ENCODE measurements around the gene TAS2R31. TPM values are rescaled to one million over a fixed set of nuclear protein-coding genes. Genes with fewer than 3 reads are reported as not detected.
"Not testable (repeated sequence)": the region's sequence is repeated elsewhere in the genome, so short reads cannot be mapped to it uniquely, and the experiment has no call there.

TAS2R31 gene
- total and polyA plus RNA-seq, 2 experiments from 2014 or later: 0.24 to 0.97 TPM

GRCh38 chr12:11055306-11055705 is 24.1 kb upstream of the TAS2R31 start:
- Histone ChIP-seq H3F3A (ENCODE audit: insufficient read depth) (no peaks in the 10 kb centered on the region), H3K4me3 (no peak overlapping the region), H4K20me1 (ENCODE audit: insufficient read depth) (no peaks in the 10 kb centered on the region), H3K9me3 (ENCODE audit: low read depth) (peaks cover 4% of the 10 kb centered on the region), H3K36me3 (ENCODE audit: low read depth) (no peaks in the 10 kb centered on the region), H3K4me1 (ENCODE audit: insufficient read depth) (no peaks in the 10 kb centered on the region), H2AFZ (no peak overlapping the region), H3K9ac (no peak overlapping the region), H3K9me2 (ENCODE audit: insufficient read depth) (no peaks in the 10 kb centered on the region), H3K79me2 (ENCODE audit: insufficient read depth) (no peaks in the 10 kb centered on the region; the same call in 1 of the 2 replicates), H3K27me3 (replicated peaks; ENCODE audit: insufficient read depth) (no peaks in the 10 kb centered on the region), H3K27ac (no peak overlapping the region), H3K4me2 (ENCODE audit: unreplicated experiment) (no peak overlapping the region)
- no peak for TF ChIP-seq EZH2phosphoT487 (IDR thresholded peaks at IDR 0.05; ENCODE audit: insufficient read depth, low read depth)
- TF ChIP-seq EZH2 (IDR thresholded peaks at IDR 0.05; ENCODE audit: insufficient read depth, poor library complexity, severe bottlenecking): no peak
- DNase-seq: no peak
- WGBS, 2 experiments (ENCODE audit: low coverage in 1 of 2, low lambda C conversion rate in 2 of 2, missing lambda C conversion rate in 2 of 2): 92 to 98% methylated on average over 2 of the region's 2 CpGs
- in situ Hi-C loops (cut with MboI): no loop called here

GRCh38 chr12:11049806-11050531 is 18.8 kb upstream of the TAS2R31 start:
- H3K79me2 ChIP-seq (ENCODE audit: insufficient read depth); H3K9ac ChIP-seq; H2AFZ ChIP-seq; H3K4me1 ChIP-seq (ENCODE audit: insufficient read depth); in situ Hi-C loops (cut with MboI); H4K20me1 ChIP-seq (ENCODE audit: insufficient read depth); H3K4me2 ChIP-seq (ENCODE audit: unreplicated experiment); H3K9me2 ChIP-seq (ENCODE audit: insufficient read depth); H3K27ac ChIP-seq; H3K27me3 ChIP-seq (replicated peaks; ENCODE audit: insufficient read depth); H3F3A ChIP-seq (ENCODE audit: insufficient read depth); DNase-seq; H3K36me3 ChIP-seq (ENCODE audit: low read depth); H3K9me3 ChIP-seq (ENCODE audit: low read depth); H3K4me3 ChIP-seq: not testable (repeated sequence)
- WGBS, 2 experiments (ENCODE audit: low coverage in 1 of 2, low lambda C conversion rate in 2 of 2, missing lambda C conversion rate in 2 of 2): 96 to 99% methylated on average over 7 of the region's 7 CpGs

GRCh38 chr12:11041366-11041765 is 10.2 kb upstream of the TAS2R31 start:
- H2AFZ ChIP-seq; H3K4me3 ChIP-seq; H3K36me3 ChIP-seq (ENCODE audit: low read depth); H3K4me2 ChIP-seq (ENCODE audit: unreplicated experiment); in situ Hi-C loops (cut with MboI); H3K27me3 ChIP-seq (replicated peaks; ENCODE audit: insufficient read depth); H3K9me2 ChIP-seq (ENCODE audit: insufficient read depth); H3K9ac ChIP-seq; H3K9me3 ChIP-seq (ENCODE audit: low read depth); H3F3A ChIP-seq (ENCODE audit: insufficient read depth); DNase-seq; H3K27ac ChIP-seq; H4K20me1 ChIP-seq (ENCODE audit: insufficient read depth): not testable (repeated sequence)
- 94 to 99% methylated on average over 2 of the region's 2 CpGs for WGBS, 2 experiments (ENCODE audit: low coverage in 1 of 2, low lambda C conversion rate in 2 of 2, missing lambda C conversion rate in 2 of 2)
- Histone ChIP-seq H3K4me1 (ENCODE audit: insufficient read depth) (peaks cover 11% of the 10 kb centered on the region), H3K79me2 (ENCODE audit: insufficient read depth) (peaks cover 37% of the 10 kb centered on the region)

DNA sequence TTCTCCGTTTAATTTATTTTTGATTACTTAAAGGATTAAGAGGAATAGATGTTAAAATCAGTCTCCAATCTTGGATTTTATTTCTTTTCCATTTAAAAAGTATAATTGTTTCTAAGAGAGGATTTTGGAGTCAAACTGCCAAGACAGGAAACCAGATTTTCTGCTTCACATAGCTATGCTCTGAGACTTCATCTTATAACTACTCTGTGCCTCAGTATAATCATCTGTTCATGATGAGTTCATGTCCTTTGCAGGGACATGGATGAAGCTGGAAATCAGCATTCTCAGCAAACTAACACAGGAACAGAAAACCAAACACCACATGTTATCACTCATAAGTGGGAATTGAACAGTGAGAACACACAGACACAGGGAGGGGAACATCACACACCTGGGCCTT is 9.0 kb upstream of the TAS2R31 start:
- Histone ChIP-seq H3K79me2 (ENCODE audit: insufficient read depth) (peaks cover 37% of the 10 kb centered on the region), H3K4me2 (ENCODE audit: unreplicated experiment) (peak overlapping the region; percentile 50), H3F3A (ENCODE audit: insufficient read depth) (peaks cover 8% of the 10 kb centered on the region; the same call in 1 of the 2 replicates), H3K9ac (no peak overlapping the region), H3K9me3 (ENCODE audit: low read depth) (peaks cover 4% of the 10 kb centered on the region), H2AFZ (no peak overlapping the region), H3K27ac (peak overlapping the region; percentile 40), H3K36me3 (ENCODE audit: low read depth) (no peaks in the 10 kb centered on the region), H3K4me3 (peak overlapping the region; percentile 29; the same call in 1 of the 2 replicates), H3K4me1 (ENCODE audit: insufficient read depth) (peaks cover 11% of the 10 kb centered on the region), H3K27me3 (replicated peaks; ENCODE audit: insufficient read depth) (no peaks in the 10 kb centered on the region), H3K9me2 (ENCODE audit: insufficient read depth) (no peaks in the 10 kb centered on the region), H4K20me1 (ENCODE audit: insufficient read depth) (no peaks in the 10 kb centered on the region)
- TF ChIP-seq EZH2 (IDR thresholded peaks at IDR 0.05; ENCODE audit: insufficient read depth, poor library complexity, severe bottlenecking) (no peak), EZH2phosphoT487 (IDR thresholded peaks at IDR 0.05; ENCODE audit: insufficient read depth, low read depth) (no peak)
- in situ Hi-C loops (cut with MboI): no loop called here
- DNase-seq: peak; percentile 26
- WGBS, 2 experiments (ENCODE audit: low coverage in 1 of 2, low lambda C conversion rate in 2 of 2, missing lambda C conversion rate in 2 of 2): 13 to 16% methylated on average over 1 of the region's 1 CpG

DNA sequence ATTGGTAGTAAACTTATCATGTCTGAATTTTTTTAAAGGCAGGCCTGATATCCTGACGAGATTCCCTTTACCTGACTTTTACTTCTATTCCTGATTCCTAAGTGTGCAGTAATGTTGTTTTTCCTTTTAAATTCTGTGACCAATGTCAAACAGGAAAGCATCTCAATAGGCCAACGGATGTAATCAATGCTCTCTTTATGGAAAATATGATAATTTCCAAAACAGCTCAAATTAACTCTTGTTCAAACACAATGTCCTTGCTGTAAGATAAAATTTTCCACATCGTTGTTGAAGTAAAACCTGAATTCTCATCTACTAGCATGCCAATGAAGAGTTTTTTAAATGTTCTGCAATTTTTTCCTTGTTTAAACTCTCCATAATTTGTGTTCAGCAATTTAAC is 8.0 kb upstream of the TAS2R31 start:
- Histone ChIP-seq H4K20me1 (ENCODE audit: insufficient read depth) (no peaks in the 10 kb centered on the region), H3K9me2 (ENCODE audit: insufficient read depth) (no peaks in the 10 kb centered on the region), H3K27ac (no peak overlapping the region), H3K4me1 (ENCODE audit: insufficient read depth) (peaks cover 11% of the 10 kb centered on the region), H3F3A (ENCODE audit: insufficient read depth) (peaks cover 8% of the 10 kb centered on the region; the same call in 1 of the 2 replicates), H3K9me3 (ENCODE audit: low read depth) (peaks cover 4% of the 10 kb centered on the region), H2AFZ (no peak overlapping the region), H3K27me3 (replicated peaks; ENCODE audit: insufficient read depth) (no peaks in the 10 kb centered on the region), H3K4me3 (no peak overlapping the region), H3K9ac (no peak overlapping the region), H3K79me2 (ENCODE audit: insufficient read depth) (peaks cover 30% of the 10 kb centered on the region), H3K36me3 (ENCODE audit: low read depth) (no peaks in the 10 kb centered on the region), H3K4me2 (ENCODE audit: unreplicated experiment) (no peak overlapping the region)
- in situ Hi-C loops (cut with MboI): no loop called here
- DNase-seq: no peak
- WGBS, 2 experiments (ENCODE audit: low coverage in 1 of 2, low lambda C conversion rate in 2 of 2, missing lambda C conversion rate in 2 of 2): 68 to 72% methylated on average over 3 of the region's 3 CpGs
- TF ChIP-seq EZH2phosphoT487 (IDR thresholded peaks at IDR 0.05; ENCODE audit: insufficient read depth, low read depth) (no peak), EZH2 (IDR thresholded peaks at IDR 0.05; ENCODE audit: insufficient read depth, poor library complexity, severe bottlenecking) (no peak)

DNA sequence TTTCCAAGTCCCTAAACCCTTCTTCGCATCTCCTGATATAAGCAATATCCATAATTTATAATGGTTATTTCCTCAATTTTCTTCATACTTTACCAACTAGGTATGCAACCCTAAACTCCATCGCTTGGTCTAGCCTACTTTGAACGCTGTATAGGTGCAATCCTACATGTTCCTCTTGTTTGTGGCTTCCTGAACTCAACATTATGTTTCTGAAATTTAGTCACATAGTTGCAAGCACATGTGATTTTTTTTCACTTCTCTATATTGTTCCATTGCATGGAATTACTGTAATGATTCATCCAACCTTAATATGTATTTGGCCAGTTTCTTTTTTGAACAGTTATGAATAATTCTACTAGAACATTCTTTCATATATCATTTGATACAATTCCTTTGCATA is 2.8 kb upstream of the TAS2R31 start:
- in situ Hi-C loops (cut with MboI); H3K4me3 ChIP-seq; DNase-seq; H2AFZ ChIP-seq; H3K36me3 ChIP-seq (ENCODE audit: low read depth); H3K27ac ChIP-seq; H3K4me1 ChIP-seq (ENCODE audit: insufficient read depth); H3K79me2 ChIP-seq (ENCODE audit: insufficient read depth); H3K9ac ChIP-seq; H3K27me3 ChIP-seq (replicated peaks; ENCODE audit: insufficient read depth); H4K20me1 ChIP-seq (ENCODE audit: insufficient read depth); H3K9me3 ChIP-seq (ENCODE audit: low read depth); H3K4me2 ChIP-seq (ENCODE audit: unreplicated experiment); H3F3A ChIP-seq (ENCODE audit: insufficient read depth); H3K9me2 ChIP-seq (ENCODE audit: insufficient read depth): not testable (repeated sequence)
- 91 to 100% methylated on average over 1 of the region's 3 CpGs for WGBS, 2 experiments (ENCODE audit: low coverage in 1 of 2, low lambda C conversion rate in 2 of 2, missing lambda C conversion rate in 2 of 2)

All from GM23248 (cell line).